IPS-11a (cell line): ENCODE results near the gene NXPE3.

ENCODE experiments used
- H3K4me3 ChIP-seq: one replicate; pipeline ENCODE4 v1.5.1; 2013; ENCODE audit warnings: low read depth, low read length, control low read depth

NXPE3 gene

DNA sequence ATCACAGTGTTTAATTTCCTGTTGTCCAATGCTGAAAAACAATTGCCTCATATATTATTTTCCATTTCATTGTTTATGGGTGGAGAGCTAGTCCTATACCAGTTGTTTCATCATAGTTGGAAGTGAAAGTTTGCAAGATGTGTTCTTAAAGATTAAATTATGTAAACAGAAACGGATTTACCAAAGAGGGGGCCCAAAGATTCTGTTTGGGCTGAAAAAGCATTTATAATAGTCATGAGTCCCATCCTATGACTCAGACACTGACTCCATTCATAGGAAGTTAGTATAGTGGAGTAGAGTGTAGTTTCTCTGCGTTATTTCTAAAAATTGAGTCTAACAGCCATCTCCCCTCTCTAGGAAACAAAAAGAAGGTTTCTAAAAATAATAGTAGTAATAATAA, 94.6 kb downstream of the NXPE3 start:
- no peak overlapping the region for H3K4me3 ChIP-seq

DNA sequence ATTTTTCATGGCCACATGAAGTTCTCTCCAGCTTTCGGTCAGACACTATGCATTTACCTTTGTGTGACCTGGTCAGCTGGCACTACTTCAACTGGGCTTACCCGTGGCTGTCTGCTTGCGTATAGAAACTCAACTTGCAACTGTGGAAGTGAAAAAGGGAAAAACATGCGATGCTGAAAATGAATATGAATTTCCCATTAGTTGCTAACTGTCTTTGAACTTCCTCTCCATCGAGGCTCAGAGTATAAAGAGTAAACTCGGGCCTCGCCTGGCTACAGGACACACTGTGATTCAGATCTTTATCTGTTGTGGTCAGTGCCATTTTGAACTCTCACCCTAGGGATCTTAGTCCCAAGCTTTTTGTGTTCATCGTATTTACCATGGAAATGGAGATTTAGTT, 97.1 kb downstream of the NXPE3 start:
- H3K4me3 ChIP-seq = no peak overlapping the region
